HG02981 (cell line): Measurements from ENCODE around the gene DOC2B.
"Not testable (repeated sequence)": the region's sequence is repeated elsewhere in the genome, so short reads cannot be mapped to it uniquely, and the experiment has no call there.

ENCODE experiments used
- ATAC-seq: cut with Tn5 transposase; IDR thresholded peaks from one replicate; pipeline ENCODE4 v1.9.1; 2021; ENCODE audit warnings: mild to moderate bottlenecking, moderate library complexity; ENCODE audit not compliant: unreplicated experiment

Gene DOC2B

DNA sequence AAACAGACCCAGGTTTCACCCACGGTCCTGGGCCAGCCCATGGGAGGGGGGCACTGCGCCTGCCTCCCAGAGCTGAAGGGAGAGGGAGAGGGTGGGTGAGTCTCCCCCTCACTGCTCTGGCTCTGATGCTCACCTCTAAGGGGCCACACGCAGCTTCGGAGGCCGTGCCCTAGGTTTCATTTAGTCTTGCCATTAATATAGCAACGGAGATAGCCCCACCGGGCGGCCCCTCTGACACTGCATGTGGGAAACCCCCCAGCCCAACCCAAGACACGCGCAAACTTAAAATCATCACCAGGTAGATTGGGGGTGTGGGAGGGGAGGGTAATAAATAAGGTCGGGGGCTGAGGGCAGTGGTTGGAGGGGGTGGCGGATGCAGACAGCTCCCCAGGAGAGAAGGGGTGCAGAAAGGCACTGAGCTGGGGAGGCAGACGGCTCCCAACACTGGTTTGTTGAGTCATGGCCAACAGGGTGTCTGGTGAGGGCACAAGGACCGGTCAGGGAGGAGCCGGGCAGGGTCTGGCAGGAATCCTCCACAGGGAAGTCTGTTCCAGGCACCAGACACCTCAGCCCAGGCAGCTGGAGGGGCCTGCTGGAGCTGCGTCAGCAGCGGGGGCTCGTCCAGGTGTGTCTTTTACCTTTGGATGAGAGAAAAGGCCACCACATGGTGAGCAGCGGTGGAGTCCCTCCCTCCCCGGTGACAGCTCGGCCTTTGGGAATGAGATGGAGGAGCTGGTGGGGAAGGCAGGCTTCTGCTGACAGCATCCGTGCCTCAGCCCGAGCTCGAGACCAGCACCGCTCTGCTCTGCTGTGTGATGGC, 32.0 kb upstream of the DOC2B start:
- ATAC-seq = no peak

DNA sequence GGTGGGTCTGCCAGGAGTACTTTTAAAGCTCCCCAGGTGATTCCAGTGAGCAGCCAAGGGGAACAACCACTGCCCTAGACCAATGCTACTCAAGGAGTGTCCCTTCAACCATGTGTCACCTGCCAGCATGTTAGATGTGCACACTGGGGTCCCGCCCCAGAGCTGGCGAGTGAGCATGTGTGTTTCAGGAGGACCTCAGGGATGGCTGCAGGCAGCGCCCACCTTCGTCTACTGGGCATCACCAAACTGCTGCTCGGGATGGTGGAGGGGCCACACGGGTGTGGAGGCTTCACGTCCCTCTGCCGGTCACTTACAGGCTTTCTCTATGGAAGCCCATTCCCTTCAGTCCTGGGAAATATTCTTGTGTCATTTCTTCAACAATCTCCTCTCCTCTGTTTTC, 29.0 kb upstream of the DOC2B start:
- no peak for ATAC-seq

DNA sequence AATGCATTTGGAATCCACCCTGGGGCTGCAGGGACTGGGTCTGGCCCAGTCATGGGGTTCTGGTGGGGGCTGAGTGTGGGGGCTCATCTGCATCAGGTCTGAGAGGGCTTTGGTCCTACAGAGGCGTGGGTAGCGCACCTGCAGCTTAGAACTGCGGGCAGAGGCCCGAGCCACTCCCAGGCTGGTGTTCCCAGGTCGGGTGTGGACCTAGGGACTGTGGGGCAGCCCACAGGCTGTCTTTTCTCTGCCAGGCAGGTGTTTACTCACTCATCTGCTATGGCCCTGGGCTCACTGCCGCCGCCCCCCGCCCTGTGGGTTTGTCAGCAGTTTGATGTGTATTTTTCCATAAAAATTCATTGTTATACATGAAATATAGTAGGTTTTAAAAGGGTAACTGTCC, 27.0 kb upstream of the DOC2B start:
- ATAC-seq = no peak

DNA sequence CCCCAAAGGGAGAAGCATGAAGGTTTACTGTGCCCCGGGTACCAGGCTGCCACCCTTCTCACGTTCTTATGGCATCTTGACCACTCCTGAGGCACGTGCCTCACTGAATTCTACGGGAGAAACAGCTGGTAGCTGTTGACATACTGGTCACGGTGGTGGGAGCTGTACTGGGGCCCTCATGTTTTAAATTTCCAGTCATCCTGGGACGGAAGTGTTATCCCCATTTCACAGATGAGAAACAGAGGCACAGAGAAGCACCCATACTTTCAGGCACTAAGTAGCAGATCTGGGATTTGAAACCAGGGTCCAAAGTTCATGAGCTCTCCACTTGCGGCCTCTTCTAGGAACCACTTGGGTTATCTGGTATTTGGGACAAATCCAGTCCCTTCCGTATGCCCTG, 26.3 kb upstream of the DOC2B start:
- ATAC-seq = no peak

DNA sequence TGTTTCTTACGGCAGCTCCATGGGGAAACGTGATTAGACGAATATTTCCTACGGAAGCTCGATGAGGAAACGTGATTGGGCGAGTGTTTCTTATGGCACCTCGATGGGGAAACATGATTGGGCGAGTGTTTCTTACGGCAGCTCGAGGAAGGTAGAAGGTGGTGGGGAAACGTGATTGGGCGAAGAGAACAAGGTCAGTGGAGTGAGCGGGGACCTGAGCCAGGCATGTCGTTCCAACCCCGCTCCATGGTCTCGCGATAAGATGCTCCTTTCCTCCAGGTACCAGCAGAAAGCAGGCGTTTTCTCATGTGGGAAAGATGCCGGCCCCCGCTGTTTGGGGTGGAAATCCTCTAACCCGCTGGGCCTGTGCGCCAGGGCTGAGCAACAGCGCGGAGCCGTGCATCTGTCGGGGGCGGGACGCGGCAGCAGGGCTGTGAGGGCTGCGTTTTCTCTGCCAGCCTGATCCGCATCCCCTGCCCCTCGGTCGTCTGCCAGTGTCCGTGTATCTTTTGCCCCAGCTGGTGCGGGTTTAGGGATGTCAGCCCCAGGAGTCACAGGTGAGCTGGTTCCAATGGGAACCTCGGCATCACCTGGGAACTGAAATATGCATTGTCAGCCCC, 25.6 kb upstream of the DOC2B start:
- ATAC-seq = no peak

DNA sequence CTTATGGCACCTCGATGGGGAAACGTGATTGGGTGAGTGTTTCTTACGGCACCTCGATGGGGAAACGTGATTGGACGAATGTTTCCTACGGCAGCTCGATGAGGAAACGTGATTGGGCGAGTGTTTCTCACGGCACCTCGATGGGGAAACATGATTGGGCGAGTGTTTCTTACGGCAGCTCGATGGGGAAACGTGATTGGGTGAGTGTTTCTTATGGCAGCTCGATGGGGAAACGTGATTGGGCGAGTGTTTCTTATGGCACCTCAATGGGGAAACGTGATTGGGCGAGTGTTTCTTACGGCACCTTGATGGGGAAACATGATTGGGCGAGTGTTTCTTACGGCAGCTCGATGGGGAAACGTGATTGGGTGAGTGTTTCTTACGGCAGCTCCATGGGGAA, 25.0 kb upstream of the DOC2B start:
- not testable (repeated sequence) for ATAC-seq

DNA sequence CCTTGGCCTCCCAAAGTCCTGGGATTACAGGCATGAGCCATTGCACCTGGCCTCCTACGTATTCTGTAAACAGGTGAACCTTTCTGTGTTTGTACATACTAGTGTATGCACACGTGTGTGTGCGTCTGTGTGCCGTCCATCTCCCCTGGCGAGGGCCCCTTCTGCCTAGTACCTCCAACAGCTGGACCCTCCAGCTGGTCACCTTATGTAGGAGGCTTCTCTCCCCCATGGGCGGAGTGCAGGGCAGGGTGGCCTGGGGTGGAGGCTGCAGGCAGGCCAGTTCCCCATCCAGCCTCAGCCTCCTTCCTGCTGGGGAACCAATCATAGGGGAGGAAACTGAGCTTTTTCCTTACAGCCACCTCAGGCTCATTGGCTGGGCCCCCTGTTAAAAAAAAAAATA, 24.4 kb upstream of the DOC2B start:
- no peak for ATAC-seq

DNA sequence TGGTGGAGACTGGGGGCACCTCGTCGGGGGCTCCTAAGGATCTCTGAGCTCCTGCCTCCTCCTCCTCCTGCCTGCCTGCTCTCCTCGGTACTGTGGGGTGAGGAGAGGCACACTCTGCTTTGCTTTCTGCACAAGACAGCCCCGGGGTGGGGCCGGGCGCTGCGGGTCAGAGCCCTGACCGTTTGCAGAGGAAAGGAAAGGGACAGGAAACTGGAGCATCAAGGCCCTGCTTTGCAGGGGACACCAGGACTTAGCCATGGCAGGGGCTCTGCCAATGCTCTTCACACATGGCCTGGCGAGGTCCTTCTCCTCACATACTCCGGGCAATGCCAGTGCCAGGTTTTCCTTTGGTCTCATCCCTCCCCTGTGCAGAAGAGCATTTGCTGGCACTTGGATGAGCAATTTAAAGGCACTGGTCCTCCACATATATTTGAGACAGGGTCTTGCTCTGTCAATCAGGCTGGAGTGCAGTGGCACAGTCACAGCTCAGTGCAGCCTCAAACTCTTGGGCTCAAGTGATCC, 23.8 kb upstream of the DOC2B start:
- no peak for ATAC-seq

DNA sequence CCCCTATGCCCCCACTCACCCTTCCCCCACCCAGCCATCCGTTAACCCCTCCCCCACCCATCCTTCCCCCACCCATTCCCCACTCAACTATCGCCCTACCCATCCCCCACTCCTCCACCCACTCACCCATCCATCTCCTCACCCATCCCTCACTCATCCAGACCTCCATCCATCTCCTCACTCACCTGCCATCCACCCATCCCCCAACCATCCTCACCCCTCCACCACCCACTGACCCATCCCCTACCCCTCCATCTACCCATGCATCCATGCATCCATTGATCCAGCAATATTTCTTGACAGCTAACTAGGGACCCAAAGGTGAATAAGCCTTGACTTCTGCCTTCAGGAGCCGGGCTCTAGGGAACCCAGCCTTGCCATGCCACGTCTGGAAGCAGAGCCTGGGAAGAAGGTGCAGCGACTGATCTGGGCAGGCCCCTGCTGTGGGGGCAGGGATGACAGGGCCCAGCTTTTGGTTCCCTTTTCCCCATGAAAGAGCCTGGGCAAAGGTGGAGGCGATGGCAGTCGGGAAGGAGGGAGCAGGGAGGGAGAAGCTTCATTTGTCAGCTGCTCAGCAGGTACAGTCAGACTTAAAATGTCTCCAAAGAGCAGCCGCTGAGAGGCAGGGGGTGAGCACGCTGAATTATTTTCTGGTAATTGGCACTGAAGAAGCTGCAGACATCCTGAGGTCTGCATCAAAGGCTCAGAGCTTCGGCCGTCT, 23.1 kb upstream of the DOC2B start:
- ATAC-seq = no peak

DNA sequence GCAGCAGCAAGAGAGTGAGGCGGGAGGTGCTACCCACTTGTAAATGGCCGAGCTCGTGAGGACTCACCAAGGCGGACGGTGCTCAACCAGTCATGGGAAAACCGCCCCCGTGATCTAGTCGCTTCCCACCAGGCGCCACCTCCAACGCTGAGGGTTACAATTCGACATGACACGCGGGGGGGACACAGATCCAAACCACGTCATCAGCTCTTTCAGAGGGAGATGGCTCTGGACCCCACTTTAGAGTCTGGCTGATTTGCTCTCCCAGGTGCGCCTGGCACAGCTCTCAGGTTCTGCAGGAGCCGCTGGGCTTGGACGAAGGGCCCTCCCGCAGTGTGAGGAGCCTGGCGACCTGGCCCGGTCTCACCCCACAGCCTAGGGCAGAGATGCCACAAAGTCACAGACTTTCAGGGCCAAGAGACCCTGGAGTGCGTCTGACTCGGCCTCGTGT, 21.1 kb upstream of the DOC2B start:
- no peak for ATAC-seq

DNA sequence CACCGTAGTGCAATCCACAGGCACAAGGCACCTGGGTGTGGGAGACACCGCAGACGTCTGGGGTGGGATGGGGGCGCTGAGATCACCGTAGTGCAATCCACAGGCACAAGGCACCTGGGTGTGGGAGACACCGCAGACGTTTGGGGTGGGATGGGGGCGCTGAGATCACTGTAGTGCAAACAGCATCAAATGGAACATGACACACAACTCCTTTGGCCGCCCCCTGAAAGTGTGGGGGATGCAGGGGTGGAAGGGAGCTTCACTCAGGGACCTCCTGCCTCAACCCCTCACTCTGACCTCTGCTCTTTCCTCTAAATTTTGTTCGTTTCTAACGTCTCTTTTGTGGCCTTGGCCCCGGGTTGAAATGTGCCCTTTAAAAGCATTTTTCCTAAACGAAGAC, 20.3 kb upstream of the DOC2B start:
- not testable (repeated sequence) for ATAC-seq

DNA sequence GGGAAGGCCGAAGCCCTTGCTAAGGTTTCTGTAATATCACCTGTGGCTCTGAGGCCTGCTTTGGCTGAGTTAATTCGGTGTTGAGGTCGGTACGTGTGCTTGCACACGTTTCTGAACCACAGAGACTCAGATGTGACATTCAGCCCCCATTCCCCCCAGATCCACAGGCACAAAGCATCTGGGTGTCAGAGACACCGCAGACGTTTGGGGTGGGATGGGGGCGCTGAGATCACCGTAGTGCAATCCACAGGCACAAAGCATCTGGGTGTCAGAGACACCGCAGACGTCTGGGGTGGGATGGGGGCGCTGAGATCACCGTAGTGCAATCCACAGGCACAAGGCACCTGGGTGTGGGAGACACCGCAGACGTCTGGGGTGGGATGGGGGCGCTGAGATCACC, 19.8 kb upstream of the DOC2B start:
- ATAC-seq = not testable (repeated sequence)

DNA sequence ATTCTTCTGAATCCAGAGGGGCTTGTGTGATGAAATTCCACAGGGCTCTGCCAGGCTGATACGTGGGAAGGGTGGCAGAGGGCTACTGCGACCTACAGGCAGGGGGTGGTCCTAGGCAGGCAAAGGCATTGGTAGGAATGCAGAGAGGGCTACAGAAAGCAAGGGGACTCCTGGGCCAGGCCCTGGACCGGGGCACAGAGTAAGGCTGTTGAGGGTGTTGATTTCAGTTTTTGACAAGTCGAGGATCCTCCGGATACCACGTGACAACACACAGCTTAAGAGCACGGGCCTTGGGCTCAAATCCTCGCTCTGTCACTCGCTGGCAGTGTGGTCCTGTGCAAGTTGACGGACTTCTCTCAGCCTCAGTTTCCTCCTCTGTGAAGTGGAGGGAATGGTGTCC, 19.1 kb upstream of the DOC2B start:
- no peak for ATAC-seq

DNA sequence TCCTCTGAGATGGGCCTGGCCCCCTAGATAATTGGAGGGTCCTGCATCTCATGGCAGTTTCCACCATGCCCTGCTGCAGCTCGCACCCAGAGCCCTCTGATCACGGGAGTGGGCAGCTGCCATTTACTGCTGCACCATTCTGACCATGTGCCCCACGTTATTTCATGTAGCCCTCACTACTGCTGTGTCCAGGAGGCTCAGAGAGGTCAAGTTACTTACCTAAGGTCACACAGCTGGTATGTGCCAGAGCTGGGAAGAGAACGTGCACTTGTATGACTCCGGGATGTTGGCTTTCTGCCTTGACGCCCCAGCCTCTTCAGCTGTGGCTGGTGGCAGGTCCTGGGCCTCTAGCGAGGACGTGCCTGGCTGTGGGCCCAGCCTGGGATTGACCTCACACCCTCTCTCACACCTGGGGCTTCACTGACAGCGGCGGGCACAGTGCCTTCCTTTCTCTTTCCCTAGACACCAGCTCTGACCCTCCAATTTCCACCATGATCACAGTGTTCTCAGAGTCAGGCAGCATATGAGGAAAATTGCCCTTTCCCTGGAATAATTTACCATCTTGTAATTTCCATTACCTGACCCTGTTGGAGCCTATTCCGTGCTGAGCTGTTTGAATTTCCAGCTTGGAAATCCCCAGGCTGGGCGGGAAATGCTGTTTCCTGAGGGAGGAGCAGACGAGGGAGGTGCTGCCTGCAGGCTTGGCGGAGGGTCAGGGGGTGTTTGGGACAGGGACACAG, 18.5 kb upstream of the DOC2B start:
- ATAC-seq = no peak

DNA sequence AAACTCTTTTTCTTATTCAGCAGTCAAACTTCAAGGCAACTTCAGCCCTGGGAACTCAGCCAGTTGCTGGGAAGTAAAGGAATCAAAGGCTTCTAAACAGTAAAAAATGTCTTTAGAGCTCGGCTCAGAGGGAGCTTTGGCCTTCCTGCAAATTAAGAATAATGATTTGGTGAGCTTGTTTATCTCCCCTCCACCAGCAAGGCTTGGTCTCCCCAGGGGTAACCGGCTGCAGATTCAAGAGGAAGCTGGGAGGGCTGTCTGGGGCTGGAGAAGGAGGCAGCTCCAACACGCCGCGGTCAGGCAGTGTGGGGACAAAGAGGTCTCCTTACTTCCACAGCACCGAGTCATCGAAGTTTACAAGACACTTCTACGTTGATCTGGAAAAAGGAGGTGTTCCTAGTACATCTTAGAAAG, 17.7 kb upstream of the DOC2B start:
- ATAC-seq = no peak

DNA sequence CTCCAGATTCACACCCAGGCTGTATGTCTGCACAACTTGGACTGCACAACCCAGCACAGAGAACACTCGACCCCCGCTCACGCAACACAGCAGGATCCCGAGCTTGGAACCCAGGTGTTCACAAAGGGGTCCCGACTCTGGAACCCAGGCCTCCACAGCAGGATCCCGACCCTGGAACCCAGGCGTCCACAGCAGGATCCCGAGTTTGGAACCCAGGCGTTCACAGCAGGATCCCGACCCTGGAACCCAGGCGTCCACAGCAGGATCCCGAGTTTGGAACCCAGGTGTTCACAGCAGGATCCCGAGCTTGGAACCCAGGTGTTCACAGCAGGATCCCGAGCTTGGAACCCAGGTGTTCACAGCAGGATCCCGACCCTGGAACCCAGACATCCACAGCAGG, 16.8 kb upstream of the DOC2B start:
- ATAC-seq = not testable (repeated sequence)

DNA sequence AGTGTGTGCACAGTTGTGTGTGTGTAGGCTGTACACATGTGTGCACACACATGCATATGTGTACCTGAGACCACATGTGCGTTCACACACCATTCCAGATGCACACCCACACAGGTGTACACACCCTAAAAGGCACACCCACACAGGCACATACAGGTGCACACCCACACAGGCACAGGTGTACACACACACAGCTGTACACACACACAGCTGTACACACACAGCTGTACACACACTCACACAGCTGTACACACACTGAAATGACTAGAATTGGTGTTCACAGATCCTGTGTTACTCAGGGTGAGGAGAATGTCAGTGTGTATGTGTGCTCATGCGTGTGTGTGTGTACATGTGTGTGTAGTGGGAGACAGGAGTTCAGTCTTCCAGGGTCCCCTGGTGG, 15.9 kb upstream of the DOC2B start:
- no peak for ATAC-seq

DNA sequence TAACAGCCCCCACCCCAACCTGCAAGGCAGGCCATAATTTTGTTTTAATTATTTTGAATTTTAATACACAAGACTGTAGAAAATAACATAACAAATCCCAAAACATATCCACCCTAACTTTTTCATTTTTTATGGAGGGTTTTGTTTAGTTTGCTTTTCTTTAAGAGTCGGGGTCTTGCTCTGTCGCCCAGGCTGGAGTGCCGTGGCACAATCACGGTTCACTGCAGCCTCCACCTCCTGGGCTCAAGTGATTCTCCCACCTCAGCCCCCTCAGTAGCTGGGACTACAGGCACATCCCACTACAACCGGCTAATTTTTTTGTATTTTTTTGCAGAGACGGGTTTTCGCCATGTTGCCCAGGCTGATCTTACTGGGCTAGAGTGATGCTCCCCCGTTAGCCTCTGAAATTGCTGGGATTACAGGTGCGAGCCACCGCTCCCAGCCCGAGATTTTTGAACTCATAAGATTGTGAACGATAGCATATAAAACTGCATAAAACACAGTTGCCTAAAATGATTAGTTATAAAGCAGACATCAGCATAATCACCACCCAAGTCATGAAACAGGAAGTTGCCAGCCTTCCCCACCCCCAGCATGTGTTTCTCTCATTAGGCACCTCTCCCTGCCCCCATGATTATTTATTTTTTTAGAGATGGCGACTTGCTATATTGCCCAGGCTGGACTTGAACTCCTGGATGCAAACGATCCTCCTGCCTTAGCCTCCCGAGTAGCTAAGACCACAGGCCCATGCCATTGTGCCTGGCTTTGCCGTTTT, 13.6 kb upstream of the DOC2B start:
- no peak for ATAC-seq

DNA sequence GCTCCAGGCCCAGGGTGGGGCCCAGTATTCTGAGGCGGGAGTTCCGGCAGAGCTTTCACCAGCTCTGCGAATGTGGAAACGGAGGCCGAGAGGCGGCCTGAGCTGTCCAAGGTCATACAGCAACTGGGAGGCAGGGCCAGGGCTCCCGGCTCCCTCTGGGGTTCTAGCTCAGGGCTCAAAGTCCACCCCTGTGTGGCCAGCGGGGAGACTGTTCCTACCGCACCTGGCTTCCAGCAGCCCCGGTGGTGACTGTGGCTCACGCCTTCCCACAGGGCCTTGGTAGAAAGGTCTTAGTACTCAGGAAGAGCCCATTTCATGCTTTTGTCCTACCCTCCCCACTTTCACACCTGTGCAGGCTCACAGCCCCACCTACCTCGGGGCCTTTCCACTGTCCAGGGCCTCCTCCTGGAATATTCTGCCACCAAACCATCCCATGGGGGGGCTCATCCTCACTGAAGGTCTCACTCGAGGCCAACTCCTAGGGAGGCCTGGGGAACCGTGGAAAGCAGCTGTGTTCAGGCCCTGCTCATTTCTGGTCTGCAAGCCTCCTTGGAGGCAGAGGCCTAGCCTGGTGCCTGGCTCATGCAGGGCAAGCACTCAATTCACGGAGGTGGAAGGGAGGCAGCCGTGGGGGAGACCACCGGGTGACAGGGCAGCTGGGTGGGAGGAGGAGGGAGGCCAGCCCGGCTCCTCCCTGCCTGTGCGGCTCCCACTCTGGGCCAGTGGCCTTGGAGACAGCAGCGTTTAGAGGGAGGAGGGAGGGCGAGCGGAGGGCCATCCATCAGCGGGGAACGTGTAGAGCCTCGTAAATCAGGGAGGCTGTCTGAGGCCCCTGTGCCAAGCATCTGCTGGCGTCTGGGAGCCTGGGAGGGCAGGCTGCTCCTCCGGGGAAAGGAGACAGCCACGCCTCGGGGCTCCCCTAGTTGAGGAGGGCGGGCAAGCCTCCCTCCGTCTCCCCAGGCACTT, 12.7 kb upstream of the DOC2B start:
- no peak for ATAC-seq
